ENCODE data around the gene C7orf33.
"Not testable (repeated sequence)": the region's sequence is repeated elsewhere in the genome, so short reads cannot be mapped to it uniquely, and the experiment has no call there.

C7orf33 gene

DNA sequence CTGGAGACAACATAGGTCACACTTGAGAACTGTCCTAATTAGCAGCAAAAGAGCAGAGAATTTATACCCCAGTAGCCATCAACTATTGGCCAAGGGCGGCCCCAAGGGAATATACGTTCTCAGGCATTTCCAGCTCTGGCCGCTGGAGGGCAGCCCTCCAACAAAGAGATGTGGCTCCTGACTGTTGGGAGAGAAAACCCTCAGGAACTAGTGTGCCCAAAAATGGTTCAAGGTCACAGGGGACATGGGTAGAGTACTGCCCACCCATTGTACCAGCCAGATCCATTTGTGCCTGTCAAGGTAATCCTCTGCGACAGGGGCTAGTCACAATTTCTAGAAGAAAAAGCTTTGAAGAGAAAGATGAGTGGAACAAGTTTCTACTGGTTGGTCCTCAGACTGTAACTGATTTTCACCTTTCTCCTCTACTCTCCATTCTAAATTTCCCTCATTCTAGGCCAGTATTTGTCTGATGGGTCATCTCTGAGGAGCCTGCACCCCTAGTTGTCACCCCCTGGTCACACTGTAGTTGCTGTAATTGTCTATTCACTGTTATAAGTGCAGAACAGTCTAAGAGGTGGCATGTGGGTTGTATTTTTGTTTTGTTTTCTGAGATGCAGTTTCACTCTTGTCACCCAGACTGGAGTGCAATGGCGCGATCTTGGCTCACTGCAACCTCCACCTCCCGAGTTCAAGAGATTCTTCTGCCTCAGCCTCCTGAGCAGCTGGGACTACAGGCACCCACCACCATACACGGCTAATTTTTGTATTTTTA, 14.7 kb upstream of the C7orf33 start:
- DNase-seq (ENCODE audit: low read depth, low spot score): no peak
- no peak overlapping the region for H3K27ac ChIP-seq

DNA sequence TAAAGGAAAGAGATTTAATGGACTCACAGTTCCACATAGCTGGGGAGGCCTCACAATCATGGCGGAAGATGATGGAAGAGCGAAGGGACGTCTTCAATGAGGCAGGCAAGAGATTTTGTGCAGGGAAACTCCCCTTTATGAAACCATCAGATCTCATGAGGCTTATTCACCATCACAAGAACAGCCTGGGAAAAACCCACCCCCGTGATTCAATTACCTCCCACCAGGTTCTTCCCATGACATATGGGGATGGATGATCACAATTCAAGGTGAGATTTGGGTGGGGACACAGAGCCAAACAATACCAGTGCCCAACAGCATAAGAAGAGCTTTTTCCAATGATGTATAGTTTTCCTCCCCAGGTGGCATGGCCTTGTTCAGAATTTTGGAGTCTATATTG, 11.2 kb upstream of the C7orf33 start:
- DNase-seq (ENCODE audit: low read depth, low spot score): no peak
- no peak overlapping the region for H3K27ac ChIP-seq

- no peak for DNase-seq (ENCODE audit: low read depth, low spot score)
Observed at GRCh38 chr7:148580446-148580845, 10.1 kb upstream of the C7orf33 start.

GRCh38 chr7:148581624-148582023, 8.9 kb upstream of the C7orf33 start:
- DNase-seq (ENCODE audit: low read depth, low spot score): no peak

More at GRCh38 chr7:148580446-148580845, 10.1 kb upstream of the C7orf33 start:
- H3K27ac ChIP-seq: no peak overlapping the region

GRCh38 chr7:148584154-148584827, 6.3 kb upstream of the C7orf33 start:
- no peak for DNase-seq (ENCODE audit: low read depth, low spot score)
- no peak overlapping the region for H3K27ac ChIP-seq

More at GRCh38 chr7:148581624-148582023, 8.9 kb upstream of the C7orf33 start:
- H3K27ac ChIP-seq: no peak overlapping the region

GRCh38 chr7:148585399-148585798, 5.2 kb upstream of the C7orf33 start:
- H3K27ac ChIP-seq: no peak overlapping the region
- no peak for DNase-seq (ENCODE audit: low read depth, low spot score)

- H3K27ac ChIP-seq: no peak overlapping the region
- no peak for DNase-seq (ENCODE audit: low read depth, low spot score)
Observed at GRCh38 chr7:148587076-148587475, 3.5 kb upstream of the C7orf33 start.

GRCh38 chr7:148588168-148588567, 2.4 kb upstream of the C7orf33 start:
- no peak overlapping the region for H3K27ac ChIP-seq
- no peak for DNase-seq (ENCODE audit: low read depth, low spot score)

DNA sequence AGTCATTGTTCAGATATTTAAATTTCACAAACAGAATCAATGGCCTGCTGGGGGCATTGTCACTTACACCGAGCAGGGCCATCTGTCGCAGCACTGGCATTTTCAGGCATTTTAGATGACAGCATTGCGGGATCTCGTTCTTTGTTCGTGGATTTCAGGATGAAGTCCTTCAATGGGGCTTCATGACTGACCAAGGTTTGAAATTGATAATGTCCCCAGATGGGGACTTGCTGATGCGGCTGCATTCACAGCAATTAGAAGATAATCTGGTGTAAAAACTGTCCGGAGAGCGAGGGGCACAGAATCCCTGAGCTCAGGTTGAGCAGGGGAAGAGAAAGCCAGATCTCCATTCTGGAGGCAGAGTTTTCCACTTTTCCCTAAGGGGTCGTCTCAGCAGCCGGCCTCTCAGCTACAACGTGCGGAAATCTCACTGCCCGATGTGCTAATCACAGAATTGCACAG, 1.9 kb upstream of the C7orf33 start:
- DNase-seq (ENCODE audit: low read depth, low spot score): no peak
- no peak overlapping the region for H3K27ac ChIP-seq

DNA sequence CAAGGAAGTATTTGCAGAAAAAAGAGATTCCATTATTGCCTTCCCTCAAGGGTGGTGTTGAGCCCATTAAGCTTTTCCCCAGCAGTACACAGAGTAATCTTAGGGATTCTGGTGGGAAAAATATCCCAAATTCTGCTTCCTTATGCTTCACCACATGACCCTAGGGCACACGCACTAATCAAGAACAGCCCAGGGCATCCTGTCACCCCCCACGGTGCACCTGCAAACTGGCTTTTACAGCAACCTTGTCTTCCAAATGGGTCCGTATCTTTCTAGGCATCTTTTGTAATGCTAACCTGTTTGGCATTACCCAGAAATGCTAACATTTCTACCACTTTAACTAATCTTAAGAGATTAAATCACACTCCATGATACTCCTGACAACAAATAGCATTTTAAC, 926 bp upstream of the C7orf33 start:
- no peak for DNase-seq (ENCODE audit: low read depth, low spot score)

GRCh38 chr7:148596354-148596753, 5.8 kb downstream of the C7orf33 start:
- H3K27ac ChIP-seq; DNase-seq (ENCODE audit: low read depth, low spot score): not testable (repeated sequence)

More for the DNA sequence above, 926 bp upstream of the C7orf33 start:
- H3K27ac ChIP-seq: no peak overlapping the region

DNA sequence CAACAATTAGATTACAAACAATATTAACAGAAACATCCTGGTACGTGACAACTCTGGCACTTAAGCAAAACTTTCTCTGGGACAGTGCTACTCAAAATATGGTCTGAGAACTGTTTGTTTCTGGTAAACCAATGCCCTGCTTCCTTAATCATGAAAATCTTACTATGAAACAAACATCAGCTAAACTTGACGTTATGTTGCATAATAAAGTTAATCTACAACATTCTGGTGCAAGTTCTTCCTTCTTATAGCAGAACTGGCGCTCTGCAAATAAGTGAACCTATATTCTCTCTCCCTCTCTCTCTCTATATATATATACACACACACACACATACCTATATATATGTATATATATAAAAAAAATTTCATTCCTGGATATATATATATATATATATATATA, 7.8 kb downstream of the C7orf33 start:
- H3K27ac ChIP-seq: no peak overlapping the region
- no peak for DNase-seq (ENCODE audit: low read depth, low spot score)

GRCh38 chr7:148605350-148605749, 14.8 kb downstream of the C7orf33 start:
- DNase-seq (ENCODE audit: low read depth, low spot score): no peak
- H3K27ac ChIP-seq: no peak overlapping the region

- DNase-seq (ENCODE audit: low read depth, low spot score): no peak
- H3K27ac ChIP-seq: no peak overlapping the region
Observed at GRCh38 chr7:148607151-148607661, 16.6 kb downstream of the C7orf33 start.

DNA sequence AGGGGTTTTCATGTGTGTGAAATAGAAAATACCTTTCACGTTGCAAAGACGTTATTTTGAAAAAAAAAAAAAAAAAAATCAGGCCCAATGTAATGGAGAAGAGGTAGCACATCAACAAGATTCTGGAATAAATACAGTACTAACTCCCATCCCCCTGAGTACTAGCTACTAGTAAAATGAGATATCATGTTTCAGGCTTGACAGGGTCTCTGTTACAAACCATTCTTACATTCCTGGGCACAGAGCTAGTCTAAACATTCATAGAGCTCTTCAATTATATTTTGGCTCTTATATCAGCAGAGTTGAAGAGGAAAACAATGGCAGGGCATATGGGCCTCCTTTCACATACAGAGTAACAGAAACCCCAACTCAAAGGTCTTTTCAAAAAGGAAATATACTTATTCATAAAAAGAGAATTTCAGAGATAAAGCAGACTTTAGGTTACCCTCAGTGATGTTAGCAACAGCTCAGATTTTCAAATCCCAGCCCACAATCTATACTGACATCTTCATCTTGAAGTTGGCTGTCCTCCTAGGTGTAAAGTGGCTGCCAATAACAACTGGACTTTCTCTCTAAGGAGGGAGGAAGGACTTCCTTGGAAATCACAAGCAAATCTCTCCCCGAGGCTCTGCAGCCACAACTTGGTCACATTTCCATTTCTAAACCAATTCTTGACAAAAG, 18.6 kb downstream of the C7orf33 start:
- no peak for DNase-seq (ENCODE audit: low read depth, low spot score)
- no peak overlapping the region for H3K27ac ChIP-seq

DNA sequence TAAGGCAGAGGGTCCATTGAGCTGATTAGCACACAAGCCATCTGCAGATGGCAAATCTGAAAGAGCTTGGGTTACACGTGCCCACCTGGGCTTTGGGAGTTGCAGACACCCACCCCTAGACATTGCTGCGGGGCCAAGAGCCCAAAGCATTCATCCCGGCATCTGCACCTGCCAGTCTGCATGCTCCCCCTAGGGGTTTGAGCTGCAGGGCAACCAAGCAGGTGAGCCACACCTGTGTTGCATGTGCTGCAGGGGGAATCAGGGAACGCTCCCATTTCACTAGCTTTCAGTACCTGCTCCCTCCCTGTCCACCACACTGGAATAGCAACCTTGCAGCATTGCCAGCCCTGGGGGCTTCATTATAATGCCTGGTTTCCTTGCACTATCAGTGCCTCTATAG, 21.1 kb downstream of the C7orf33 start:
- DNase-seq (ENCODE audit: low read depth, low spot score): no peak
- no peak overlapping the region for H3K27ac ChIP-seq

- no peak overlapping the region for H3K27ac ChIP-seq
- no peak for DNase-seq (ENCODE audit: low read depth, low spot score)
Observed at GRCh38 chr7:148615085-148615730, 24.6 kb downstream of the C7orf33 start.

GRCh38 chr7:148620749-148621359, 30.3 kb downstream of the C7orf33 start:
- peak; percentile 6 for DNase-seq (ENCODE audit: low read depth, low spot score)
- no peak overlapping the region for H3K27ac ChIP-seq

DNA sequence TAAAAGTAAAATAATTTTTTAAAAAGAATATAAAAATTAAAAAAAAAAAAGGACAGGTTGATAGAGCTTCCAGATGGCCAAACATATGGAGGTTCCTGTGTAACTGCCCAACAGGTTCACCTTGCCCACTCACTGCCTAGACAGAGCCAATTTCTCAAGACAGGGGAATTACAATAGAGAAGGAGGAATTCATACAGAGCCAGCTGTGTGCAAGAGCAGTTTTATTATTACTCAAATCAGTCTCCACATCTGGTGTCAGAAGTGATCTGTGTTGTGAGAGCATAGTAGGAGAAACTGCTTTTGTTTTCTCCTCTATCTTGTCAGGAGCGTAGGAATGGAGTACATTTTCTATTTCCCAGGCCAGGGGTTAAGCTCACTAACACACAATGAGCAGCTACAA, 31.0 kb downstream of the C7orf33 start:
- H3K27ac ChIP-seq: no peak overlapping the region
- DNase-seq (ENCODE audit: low read depth, low spot score): no peak

All from epithelial cell of prostate (primary cell).